Measurements from ENCODE around the gene CROCC2. TPM values are rescaled to one million over a fixed set of nuclear protein-coding genes. Genes with fewer than 3 reads are reported as not detected.

CROCC2 gene
- total and polyA plus RNA-seq, 2 of the 13 experiments (the other 11 are each of a cell fraction or from before 2014, with no cell fraction given): not detected

GRCh38 chr2:240864475-240864874 is 41.7 kb upstream of the CROCC2 start (continued):
- peak; percentile 85 for TF ChIP-seq FOXK2 (IDR thresholded peaks at IDR 0.05)
- TF ChIP-seq ZNF609 (CRISPR knock-in tag; IDR thresholded peaks at IDR 0.05; ENCODE audit: borderline replicate concordance): no peak; the same call in none of the 2 replicates
- TF ChIP-seq YEATS2 (CRISPR knock-in tag; IDR thresholded peaks at IDR 0.05; ENCODE audit: borderline replicate concordance): no peak
- TF ChIP-seq CERS6 (CRISPR knock-in tag; IDR thresholded peaks at IDR 0.05): no peak
- no peak for TF ChIP-seq ZNF280B (CRISPR knock-in tag; IDR thresholded peaks at IDR 0.05; ENCODE audit: borderline replicate concordance)
- peak; percentile 68 for TF ChIP-seq FOXP4 (CRISPR knock-in tag; IDR thresholded peaks at IDR 0.05)
- 0 out of 2 replicates have a peak, but pooled peaks have one; percentile 32 for TF ChIP-seq ZNF691 (CRISPR knock-in tag; IDR thresholded peaks at IDR 0.05; ENCODE audit: borderline replicate concordance, low read depth)
- peak; percentile 87 for TF ChIP-seq RXRB (CRISPR knock-in tag; IDR thresholded peaks at IDR 0.05; ENCODE audit: borderline replicate concordance)
- peak; percentile 73; the same call in 1 of the 2 replicates for TF ChIP-seq PITX1 (CRISPR knock-in tag; IDR thresholded peaks at IDR 0.05)
- TF ChIP-seq PHF21A (CRISPR knock-in tag; IDR thresholded peaks at IDR 0.05): peak; percentile 71
- no peak for TF ChIP-seq DNMT1 (CRISPR knock-in tag; IDR thresholded peaks at IDR 0.05)
- TF ChIP-seq PAXIP1 (CRISPR knock-in tag; conservative IDR thresholded peaks at IDR 0.05): peak; percentile 94
- TF ChIP-seq HNRNPL (IDR thresholded peaks at IDR 0.05; ENCODE audit: low read depth, low read length): no peak
- peak; percentile 60; the same call in 1 of the 2 replicates for TF ChIP-seq MIER3 (CRISPR knock-in tag; IDR thresholded peaks at IDR 0.05; ENCODE audit: borderline replicate concordance)
- no peak for TF ChIP-seq YY1 (IDR thresholded peaks at IDR 0.05; ENCODE audit: insufficient read depth, insufficient replicate concordance, low read depth, low read length)

Data from HepG2 (cell line).